ENCODE data around the gene ANKS4B.

DNA sequence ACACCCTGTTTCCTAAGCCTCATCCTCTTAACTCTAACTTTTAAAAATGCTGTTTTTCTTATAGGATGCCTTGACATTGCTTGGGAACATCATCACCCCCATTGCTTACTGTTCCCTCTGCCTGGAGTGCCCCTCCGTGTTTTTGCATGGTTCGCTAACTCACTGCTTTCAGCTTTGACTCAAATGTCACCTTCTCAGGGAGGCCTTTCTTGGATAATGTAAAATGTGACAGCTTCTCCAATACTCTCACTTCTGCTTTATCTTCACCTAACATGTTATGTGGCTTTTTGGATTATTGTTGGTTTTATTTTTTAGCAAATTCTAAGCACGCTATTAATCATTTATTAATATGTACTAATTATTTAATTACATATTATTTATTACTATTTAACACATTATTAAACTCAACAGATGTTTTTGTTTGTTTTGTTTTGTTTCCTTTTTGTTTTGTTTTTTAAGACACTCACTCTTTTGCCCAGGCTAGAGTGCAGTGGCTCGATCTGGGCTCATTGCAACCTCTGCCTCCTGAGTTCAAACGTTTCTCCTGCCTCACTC is 40.8 kb downstream of the ANKS4B start:
- TF ChIP-seq CTCF (IDR thresholded peaks at IDR 0.05; ENCODE audit: poor library complexity, severe bottlenecking) (no peak), MXI1 (conservative IDR thresholded peaks at IDR 0.05; ENCODE audit: poor library complexity, severe bottlenecking) (no peak), POLR2AphosphoS5 (IDR thresholded peaks at IDR 0.05) (no peak), EZH2 (IDR thresholded peaks at IDR 0.05; ENCODE audit: borderline replicate concordance, insufficient read depth, low read length, poor library complexity, severe bottlenecking) (no peak)
